IPS-18a (cell line): ENCODE results near the gene LSM7.
"Not testable (repeated sequence)": the region's sequence is repeated elsewhere in the genome, so short reads cannot be mapped to it uniquely, and the experiment has no call there.

ENCODE experiments used
- H3K27ac ChIP-seq: one replicate; pipeline ENCODE4 v1.5.1; 2013; ENCODE audit warnings: low read length
- H3K27me3 ChIP-seq: one replicate; pipeline ENCODE4 v1.6.1; 2013; ENCODE audit warnings: mild to moderate bottlenecking, low read length; ENCODE audit not compliant: control insufficient read depth, insufficient read depth
- H3K36me3 ChIP-seq: one replicate; pipeline ENCODE4 v1.6.1; 2013; ENCODE audit warnings: low read depth, low read length; ENCODE audit not compliant: control insufficient read depth
- H3K4me1 ChIP-seq: one replicate; pipeline ENCODE4 v1.6.1; 2013; ENCODE audit warnings: low read depth, low read length; ENCODE audit not compliant: control insufficient read depth
- H3K4me3 ChIP-seq: one replicate; pipeline ENCODE4 v1.5.1; 2013; ENCODE audit warnings: low read length
- H3K9ac ChIP-seq: one replicate; pipeline ENCODE4 v1.6.1; 2013; ENCODE audit warnings: mild to moderate bottlenecking, low read length, moderate library complexity
- H3K9me3 ChIP-seq: one replicate; pipeline ENCODE4 v1.6.1; 2013; ENCODE audit warnings: low read depth, low read length; ENCODE audit not compliant: control insufficient read depth

LSM7 gene

DNA sequence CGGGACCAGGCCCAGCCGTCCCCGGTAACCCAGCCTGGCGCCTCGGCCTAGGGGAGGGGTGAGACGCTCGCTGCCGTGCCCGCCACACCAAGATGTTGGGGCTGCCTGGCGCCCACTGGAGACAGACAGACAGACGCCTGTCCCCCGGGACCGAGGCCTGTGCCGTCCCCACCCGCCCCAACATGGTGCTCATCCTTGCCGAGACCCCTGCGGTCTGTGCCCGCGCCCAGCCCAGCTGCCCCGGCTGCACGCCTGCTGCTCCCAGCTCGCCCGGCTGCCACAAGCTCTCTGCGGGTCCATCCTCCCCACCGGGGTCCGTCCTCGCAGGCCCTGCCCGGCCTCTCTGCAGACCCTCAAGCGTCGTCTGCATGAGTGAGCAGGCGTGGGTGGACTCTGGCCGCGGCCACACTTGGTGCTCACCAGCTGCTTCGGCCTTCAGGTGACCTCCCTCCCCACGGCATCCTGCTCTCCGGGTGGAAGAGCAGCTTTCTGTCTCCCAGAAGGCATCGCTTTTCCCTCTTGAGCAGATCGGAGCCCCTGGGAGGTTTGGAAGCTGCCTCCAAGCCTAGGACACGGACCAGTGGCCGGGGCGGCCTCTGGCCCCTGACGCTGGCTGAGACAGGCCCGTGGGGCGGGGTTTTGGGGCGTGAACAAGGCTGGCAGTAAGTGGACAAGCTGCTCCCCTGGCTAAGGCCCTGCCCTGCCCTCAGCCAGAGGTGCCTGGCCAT, 24.9 kb upstream of the LSM7 start:
- H3K9ac ChIP-seq = no peak overlapping the region
- H3K4me3 ChIP-seq = no peak overlapping the region
- H3K36me3 ChIP-seq = no peaks in the 10 kb centered on the region
- no peaks in the 10 kb centered on the region for H3K4me1 ChIP-seq
- H3K27ac ChIP-seq = no peak overlapping the region
- peaks cover 4% of the 10 kb centered on the region for H3K27me3 ChIP-seq
- no peaks in the 10 kb centered on the region for H3K9me3 ChIP-seq

DNA sequence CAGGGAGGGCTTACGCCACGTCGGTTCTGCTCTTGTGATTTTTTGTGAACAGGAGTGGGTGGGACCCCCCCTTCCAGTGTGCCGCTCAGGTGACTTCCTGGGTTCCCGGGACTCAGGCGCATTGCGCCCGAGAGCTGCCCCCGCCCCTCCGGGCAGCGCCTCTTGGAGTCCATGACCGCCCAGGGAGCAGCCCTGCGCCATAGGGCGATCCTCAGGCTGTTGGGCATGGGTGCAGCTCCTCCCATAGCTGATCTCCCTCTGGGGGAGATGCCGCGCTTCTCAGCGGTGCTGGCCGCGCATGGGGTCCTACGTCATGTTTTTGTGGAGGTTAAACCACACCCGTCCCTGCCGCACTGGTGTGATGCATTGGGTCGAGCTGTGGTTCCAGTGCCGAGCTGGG, 23.7 kb upstream of the LSM7 start:
- H3K4me1 ChIP-seq = no peaks in the 10 kb centered on the region
- no peaks in the 10 kb centered on the region for H3K36me3 ChIP-seq
- H3K27ac ChIP-seq = no peak overlapping the region
- no peak overlapping the region for H3K9ac ChIP-seq
- H3K4me3 ChIP-seq = no peak overlapping the region
- H3K27me3 ChIP-seq = no peaks in the 10 kb centered on the region
- no peaks in the 10 kb centered on the region for H3K9me3 ChIP-seq

DNA sequence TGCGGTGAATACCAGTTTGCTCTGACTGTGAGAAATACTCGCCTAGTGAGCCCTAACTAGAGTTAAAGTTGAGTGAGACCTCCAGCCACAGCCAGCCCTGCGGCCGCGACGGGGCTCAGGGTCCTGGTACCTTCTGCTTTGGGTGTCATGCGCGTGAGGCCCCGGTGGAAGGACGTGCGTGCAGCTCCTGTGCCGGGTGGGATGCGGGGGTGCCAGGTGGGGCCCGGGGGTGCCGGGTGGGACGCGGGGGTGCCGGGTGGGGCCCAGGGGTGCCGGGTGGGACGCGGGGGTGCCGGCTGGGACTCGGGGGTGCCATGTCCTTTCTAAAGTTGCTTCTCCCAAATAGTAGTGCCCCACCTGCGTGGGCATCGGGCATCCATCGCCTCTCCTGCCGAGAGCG, 23.2 kb upstream of the LSM7 start:
- Histone ChIP-seq H3K36me3 (no peaks in the 10 kb centered on the region), H3K27ac (no peak overlapping the region), H3K9ac (no peak overlapping the region), H3K9me3 (no peaks in the 10 kb centered on the region), H3K27me3 (no peaks in the 10 kb centered on the region), H3K4me1 (no peaks in the 10 kb centered on the region), H3K4me3 (no peak overlapping the region)

DNA sequence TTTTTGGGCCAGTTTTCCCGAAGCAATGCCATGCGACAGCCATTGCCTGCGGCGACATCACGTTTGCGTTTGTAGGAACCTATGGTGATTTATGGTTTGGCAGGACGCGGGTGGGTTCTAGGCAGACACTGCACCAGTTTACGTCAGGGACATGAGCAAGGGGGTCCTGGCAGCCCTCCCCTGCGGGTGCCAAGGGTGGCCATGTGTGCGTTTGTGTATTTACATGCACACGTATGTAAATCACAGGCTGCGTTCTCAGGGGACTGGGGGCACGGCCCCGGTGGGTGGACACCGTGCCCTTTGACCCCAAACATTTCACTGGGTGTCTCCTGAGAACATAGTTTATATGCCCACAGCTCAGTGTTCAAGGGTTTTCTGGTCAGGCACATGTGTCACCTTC, 22.3 kb upstream of the LSM7 start:
- Histone ChIP-seq H3K4me1 (no peaks in the 10 kb centered on the region), H3K27ac (no peak overlapping the region), H3K9me3 (no peaks in the 10 kb centered on the region), H3K27me3 (no peaks in the 10 kb centered on the region), H3K36me3 (no peaks in the 10 kb centered on the region), H3K4me3 (no peak overlapping the region), H3K9ac (no peak overlapping the region)

DNA sequence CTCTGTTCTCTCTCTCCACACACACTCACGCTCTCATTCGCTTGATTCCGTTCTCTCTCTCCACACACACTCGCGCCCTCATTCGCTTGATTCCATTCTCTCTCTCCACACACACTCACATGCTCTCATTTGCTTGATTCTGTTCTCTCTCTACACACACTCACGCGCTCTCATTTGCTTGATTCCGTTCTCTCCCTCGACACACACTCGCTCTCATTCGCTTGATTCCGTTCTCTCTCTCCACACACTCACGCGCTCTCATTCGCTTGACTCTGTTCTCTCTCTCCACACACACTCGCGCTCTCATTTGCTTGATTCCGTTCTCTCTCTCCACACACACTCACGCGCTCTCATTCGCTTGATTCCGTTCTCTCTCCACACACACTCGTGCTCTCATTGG, 21.4 kb upstream of the LSM7 start:
- not testable (repeated sequence) for H3K4me3 ChIP-seq, H3K27ac ChIP-seq, H3K36me3 ChIP-seq, H3K4me1 ChIP-seq, H3K9me3 ChIP-seq, H3K9ac ChIP-seq, H3K27me3 ChIP-seq

DNA sequence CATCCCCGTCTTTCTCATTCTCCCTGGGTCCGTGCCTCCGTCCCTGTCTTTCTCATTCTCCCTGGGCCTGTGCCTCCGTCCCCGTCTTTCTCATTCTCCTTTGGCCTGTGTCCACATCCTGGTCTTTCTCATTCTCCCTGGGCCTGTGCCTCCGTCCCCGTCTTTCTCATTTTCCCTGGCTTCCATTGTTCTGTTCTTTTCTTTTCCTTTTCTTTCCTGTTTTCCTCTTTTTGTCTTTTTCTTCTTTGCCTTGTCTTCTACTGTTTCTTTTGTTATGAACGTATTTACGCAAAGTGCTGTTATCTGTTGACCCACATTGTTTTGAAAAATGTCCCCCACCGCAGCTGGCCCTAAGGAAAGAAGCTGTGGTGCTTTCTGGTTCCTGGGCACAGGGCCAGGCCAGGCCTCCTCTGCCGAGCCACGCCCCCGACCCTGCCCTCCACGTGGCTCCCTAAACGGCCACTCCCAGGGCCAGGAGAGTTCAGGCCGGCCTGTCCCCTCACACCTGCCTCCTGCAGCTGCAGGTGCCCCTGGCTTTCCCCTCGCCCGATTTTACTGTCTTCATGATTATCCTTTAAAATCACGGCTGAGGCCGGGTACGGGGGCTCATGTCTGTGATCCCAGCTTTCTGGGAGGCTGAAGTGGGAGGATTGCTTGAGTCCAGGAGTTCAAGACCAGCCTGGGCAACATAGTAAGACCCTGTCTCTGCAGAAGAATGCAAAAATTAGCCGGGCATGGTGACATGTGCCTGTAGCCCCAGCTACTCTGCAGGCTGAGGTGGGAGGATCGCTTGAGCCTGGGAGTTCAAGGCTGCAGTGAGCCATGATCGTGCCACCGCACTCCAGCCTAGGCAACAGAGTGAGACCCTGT, 17.6 kb upstream of the LSM7 start:
- Histone ChIP-seq H3K27ac (no peak overlapping the region), H3K36me3 (no peaks in the 10 kb centered on the region), H3K4me1 (no peaks in the 10 kb centered on the region), H3K9me3 (no peaks in the 10 kb centered on the region), H3K9ac (no peak overlapping the region), H3K4me3 (no peak overlapping the region), H3K27me3 (no peaks in the 10 kb centered on the region)

DNA sequence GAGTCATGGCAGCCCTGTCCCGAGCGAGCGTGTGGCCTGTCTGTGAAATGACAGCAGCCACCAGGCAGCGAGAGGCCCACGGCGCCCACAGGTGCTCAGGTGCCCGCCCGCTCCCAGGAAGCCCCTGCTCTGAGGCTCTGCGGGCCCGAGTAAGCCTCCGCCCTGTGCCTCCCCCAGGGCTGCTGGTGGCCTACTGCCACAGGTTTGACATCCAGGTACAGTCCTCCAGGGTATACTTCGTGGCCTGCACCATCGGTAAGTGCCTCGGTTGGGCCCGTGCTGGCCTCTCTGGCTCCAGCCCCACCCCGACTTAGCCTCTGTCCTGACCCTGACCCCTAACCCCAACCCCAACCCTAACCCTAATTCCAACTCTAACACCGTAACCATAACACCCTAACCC, 16.7 kb upstream of the LSM7 start:
- Histone ChIP-seq H3K4me1 (no peaks in the 10 kb centered on the region), H3K4me3 (no peak overlapping the region), H3K9ac (no peak overlapping the region), H3K27me3 (no peaks in the 10 kb centered on the region), H3K36me3 (no peaks in the 10 kb centered on the region), H3K27ac (no peak overlapping the region), H3K9me3 (no peaks in the 10 kb centered on the region)

DNA sequence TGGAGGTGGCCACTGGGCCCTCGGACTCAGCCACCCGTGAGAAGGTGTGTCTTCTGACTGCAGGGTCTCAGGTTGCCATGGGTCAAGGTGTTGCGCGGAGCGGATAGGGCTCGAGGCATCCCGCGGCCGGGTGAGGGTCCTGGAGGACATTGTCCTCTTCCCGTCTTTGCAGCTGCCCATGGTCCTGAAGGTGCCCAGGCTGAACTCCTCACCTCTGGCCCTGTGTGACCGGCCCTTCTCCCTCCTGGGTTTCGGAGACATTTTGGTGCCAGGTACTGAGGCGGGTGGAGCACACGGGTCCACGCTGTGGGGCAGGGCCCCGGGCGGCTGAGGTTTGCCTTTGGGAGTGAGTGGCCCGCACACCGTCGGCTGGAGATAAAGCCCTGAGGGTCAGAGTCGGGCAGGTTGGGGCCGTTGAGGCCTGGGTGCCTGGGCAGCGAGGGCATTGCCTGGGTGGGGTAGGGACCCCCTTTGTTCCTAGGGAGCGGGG, 16.0 kb upstream of the LSM7 start:
- no peak overlapping the region for H3K9ac ChIP-seq
- H3K36me3 ChIP-seq = no peaks in the 10 kb centered on the region
- no peaks in the 10 kb centered on the region for H3K9me3 ChIP-seq
- no peaks in the 10 kb centered on the region for H3K4me1 ChIP-seq
- no peak overlapping the region for H3K4me3 ChIP-seq
- no peak overlapping the region for H3K27ac ChIP-seq
- H3K27me3 ChIP-seq = no peaks in the 10 kb centered on the region

DNA sequence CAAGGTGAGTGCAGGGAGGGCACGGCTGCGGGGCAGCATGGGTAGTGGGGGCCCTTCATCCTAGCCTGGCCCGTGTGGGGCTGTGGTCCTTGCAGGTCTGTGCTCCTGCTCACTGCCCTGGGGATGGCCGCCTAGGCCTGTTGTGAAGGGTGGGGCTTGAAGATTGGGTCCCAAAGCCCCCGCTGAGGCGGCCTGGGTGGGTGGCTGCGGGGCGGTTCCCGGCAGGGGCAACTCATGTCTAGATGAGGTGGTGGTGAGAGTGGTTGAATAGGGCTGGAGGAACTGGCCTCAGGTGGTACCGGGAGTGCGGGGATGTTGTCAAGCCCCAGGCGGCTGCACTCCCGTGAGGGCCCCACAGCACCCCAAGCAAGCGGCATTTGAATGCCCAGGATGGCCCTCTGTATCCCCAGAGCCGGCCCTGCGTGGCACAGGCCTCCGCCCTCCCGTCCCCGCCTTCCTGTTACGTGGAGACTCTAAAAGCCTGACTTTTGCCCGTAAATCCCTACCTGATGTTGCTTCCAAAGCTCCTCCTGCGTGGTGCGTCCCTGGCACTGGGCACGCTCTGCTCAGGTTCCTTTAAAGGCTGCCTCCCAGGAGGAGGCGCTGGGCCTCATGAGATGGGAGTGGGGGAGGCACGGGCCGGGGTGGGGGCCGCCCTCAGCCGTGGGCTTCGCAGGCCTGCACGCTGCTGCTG, 15.1 kb upstream of the LSM7 start:
- no peaks in the 10 kb centered on the region for H3K36me3 ChIP-seq
- no peaks in the 10 kb centered on the region for H3K9me3 ChIP-seq
- no peak overlapping the region for H3K4me3 ChIP-seq
- H3K27me3 ChIP-seq = no peaks in the 10 kb centered on the region
- H3K4me1 ChIP-seq = no peaks in the 10 kb centered on the region
- no peak overlapping the region for H3K9ac ChIP-seq
- no peak overlapping the region for H3K27ac ChIP-seq

DNA sequence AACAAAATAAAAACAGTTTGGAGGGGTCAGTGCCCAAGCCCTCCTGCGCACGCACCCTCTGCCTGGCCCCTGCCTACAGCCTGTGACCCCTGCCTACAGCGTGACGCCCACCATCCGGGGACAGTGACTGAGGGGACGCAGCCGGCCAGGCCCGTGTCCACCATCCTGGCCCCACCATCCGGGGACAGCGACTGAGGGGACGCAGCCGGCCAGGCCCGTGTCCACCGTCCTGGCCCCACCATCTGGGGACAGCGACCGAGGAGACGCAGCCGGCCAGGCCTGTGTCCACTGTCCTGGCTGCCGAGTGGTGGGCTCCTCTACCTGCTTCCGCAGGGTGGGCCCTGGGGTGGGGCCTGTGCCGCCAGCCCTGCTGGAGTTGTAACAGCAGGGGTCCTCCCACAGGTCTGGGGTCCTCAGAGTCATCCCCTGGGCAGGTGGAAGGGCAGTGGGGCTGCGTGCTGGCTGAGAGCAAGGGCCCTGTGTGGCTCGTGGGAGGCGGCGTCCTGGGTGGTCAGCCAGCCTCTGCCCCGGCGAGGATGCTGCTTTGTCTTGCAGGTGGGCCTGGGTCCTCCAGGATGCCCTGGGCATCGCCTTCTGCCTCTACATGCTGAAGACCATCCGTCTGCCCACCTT, 14.4 kb upstream of the LSM7 start:
- Histone ChIP-seq H3K27me3 (no peaks in the 10 kb centered on the region), H3K27ac (no peak overlapping the region), H3K9ac (no peak overlapping the region), H3K4me1 (no peaks in the 10 kb centered on the region), H3K4me3 (no peak overlapping the region), H3K9me3 (no peaks in the 10 kb centered on the region), H3K36me3 (no peaks in the 10 kb centered on the region)

DNA sequence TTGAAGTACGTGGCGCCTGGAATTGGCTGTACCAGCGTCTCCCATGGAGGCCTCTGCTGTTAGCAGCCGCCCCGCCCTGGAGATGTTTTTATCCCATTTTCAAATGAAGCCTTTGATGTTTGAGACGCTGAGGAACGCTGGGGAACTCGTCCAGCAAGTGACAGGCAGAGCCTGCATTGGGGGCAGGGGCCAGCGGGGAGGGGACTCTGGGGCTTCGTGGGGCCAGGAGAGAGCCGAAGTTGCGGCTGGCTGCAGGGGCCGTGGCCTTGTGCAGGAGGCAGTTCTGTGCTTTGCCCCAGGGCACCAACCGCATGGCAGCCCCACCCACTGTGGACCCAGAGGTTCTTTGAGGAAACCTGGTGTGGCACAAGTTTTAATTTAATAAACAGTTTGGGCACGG, 13.6 kb upstream of the LSM7 start:
- Histone ChIP-seq H3K27ac (no peak overlapping the region), H3K27me3 (no peaks in the 10 kb centered on the region), H3K36me3 (no peaks in the 10 kb centered on the region), H3K4me1 (no peaks in the 10 kb centered on the region), H3K9ac (no peak overlapping the region), H3K4me3 (no peak overlapping the region), H3K9me3 (no peaks in the 10 kb centered on the region)
